SKM-1 treated with dmso at 0.1 percent for 144 hours (cell line): ENCODE measurements around the gene DNAJB13.
A peak's percentile ranks its signal among the peaks of the same experiment; 100 is the strongest.
"Not testable (repeated sequence)": the region's sequence is repeated elsewhere in the genome, so short reads cannot be mapped to it uniquely, and the experiment has no call there.

Experiments used
- DNase-seq: peaks from one replicate; lab custom pipeline; 2025; ENCODE audit not compliant: unreplicated experiment; lab: John Stamatoyannopoulos, UW

The DNAJB13 gene

DNA sequence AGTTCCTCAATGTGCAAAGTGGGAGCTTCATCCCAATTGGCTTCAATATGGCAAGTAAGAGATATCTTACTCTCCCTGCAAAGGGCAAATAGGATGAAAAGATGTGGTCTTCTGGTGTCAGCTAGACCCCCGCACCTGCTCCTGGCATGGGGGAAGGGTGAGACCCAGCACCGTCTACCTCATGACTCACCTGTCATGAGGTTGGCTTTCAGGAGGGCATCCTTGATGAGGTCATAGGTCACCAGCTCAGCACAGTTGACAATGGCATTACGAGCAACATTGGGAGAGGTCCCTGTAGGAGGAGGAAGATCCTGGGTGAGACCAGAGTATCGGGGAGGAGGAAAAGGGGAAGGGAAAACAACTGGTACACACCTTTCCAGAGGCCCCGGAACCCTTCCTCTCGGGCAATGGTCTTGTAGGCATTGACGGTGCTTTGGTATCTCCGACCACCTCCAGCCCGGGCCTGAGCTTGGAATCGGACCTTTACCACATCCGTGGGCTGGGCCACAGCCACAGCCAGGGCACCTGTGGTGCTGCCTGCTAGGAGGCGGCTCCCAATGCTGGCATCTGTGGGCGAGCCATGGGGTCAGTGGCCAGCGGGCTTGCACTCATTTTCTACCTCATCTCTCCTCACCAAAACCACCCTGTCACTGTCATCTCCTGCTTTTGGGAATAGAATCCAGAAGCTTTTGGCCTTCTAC, 25.8 kb downstream of the DNAJB13 start:
- DNase-seq, result no peak

DNA sequence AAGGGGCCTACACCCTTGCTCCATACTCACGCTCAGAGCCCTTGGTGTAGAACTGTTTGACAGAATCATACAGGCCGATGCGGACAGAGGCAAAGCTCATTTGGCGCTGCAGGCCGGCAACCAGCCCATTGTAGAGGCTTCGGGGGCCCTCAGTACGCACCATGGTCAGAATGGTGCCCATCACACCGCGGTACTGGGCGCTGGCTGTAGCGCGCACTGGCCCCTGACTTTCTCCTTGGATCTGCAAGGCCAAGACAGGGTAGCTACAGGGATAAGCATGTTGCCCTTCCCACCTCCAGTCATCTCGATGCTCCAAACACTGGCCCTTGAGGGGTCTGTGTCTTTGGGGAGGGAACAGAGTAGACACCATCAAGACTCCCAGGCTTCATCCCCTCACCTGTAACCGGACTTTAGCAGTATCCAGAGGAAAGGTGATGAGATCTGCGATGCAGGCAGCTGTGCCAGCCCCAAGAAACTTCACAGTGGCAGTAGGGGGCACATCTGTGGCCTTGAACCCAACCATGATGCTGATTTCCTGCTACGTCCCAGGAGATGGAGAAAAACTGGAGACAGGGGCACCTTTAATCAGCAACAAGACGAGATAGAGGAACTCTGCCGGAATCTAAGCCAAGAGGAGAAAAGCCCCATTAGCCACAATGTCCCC, 27.2 kb downstream of the DNAJB13 start:
- no peak for DNase-seq

DNA sequence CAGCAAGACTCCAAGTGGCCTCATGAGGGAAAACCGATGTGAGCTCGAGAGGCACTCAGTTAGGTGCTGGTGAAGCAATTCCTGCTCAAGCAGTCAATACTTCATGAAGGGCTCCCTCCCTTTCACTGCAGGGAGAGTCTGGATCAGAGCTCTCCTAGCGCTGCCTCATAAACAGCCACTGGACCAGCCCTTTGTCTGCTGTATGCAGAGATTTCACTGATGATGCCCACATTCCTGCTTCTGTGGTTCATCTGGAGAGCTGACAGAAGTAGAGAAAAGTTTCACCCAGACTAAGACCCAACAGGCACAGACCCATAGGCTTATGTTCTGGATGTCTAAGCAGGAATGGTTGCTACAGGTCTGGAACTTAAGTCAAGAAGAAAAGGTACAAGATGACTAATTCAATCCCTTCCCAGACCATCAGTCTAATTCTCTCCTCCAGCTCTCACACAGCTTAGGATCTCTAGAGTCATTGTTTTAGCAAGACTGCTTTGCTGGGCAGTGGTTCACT, 27.8 kb downstream of the DNAJB13 start:
- no peak for DNase-seq

DNA sequence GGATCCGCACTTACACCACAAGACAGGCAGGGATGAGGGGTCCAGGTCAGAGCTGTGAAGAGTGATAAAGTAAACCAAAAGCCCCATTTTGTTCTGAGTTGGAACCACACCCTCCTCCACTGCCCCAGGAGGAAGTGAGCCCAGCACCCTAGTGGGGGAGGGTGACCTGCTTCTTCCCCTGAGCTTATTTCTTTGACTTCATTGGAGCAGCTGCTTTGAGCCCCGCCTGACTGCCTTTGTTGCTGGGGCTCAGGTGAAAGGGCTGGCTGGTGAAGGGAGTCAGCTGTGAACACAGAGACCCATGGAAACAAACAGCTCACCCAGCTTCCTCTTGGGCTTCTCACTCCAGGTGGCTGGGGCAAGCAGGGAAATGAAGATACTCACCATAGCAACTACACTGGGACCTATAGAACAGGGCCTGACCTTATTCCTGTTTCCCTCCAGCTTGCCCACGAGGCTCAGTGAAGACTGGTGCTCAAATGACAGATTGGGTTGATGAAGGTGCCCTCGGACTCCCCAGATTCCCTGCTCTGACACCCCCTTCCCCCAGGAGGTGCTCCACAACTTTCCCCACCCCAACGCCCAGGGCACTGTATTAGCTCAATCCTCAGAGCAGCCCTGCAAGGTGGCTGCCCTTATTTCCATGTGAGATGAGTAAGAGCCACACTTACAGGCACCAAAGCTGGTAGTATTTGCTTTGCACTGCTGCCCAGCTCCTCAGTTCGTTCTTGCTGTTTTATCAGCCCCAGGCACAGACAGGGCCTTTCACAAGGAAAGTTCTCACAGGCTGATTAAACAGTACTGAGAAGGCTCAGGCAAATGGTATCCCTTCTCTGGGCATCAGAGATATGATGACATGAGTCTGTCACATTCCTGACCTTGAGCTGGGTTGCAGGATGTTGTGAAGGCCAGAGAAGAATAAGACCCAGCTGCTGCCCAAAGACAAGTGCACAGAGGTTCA, 29.5 kb downstream of the DNAJB13 start:
- peak; percentile 79 for DNase-seq

DNA sequence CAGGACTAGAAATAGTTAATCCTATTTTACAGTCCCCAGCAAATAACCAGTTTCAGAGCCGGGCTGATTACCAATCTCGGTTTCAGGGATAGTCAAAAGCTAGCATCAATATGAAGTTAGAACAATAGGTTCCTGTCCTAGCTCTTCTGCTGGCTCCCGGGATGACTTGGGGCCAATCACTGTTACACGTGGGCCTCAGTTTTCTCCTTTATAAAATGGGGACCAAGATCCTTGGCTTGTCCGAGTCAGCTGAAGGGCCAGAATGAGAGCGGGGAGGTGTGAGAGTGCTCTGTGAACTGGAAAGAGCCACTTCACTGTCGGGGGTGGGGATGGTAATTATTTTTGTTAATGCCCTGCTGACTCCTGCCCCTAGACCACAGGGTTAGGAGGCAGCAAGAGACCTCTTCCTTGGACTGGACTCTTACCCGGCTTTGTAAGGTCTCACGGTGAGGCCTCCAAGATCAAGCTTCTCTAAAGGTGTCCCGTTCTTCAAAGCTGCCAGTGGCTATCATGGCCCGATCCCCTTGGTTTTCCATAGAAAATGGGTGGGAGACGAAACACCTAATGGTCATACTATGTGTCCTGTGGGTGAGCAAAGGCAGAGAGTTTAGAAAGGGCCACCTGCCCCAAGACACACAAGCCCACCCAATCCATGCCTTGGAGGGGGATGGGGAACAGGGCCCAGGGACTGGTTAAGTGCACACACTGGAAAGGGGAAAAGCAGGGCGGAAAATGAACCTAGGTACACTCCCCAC, 30.4 kb downstream of the DNAJB13 start:
- no peak for DNase-seq

DNA sequence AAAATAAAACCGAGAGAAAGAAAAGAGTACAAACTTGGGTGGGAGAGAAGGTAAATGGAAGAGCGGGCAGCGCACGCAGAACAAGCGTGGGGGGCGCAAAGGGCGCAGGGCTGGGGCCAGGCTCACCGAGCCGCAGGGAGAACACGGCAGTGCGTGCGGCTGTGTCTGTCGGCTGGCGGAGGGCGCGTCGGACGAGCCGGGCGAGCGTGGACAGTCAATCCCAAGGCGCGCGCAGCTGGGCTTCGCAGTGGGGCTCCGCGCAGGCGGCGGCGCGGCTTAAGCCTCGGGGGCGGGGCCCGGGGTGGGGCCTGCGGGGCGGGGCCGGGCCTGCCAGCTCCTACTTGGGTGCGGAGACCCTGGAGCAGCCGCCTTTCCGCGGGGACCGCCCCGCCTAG, 31.8 kb downstream of the DNAJB13 start, which contains the start of gene UCP2:
Gene UCP2, minus strand, starts transcription at position 249 of the 395 bp plus-strand sequence. CDS start 4,465 bp downstream, outside the sequence.
- DNase-seq, result peak; percentile 78

DNA sequence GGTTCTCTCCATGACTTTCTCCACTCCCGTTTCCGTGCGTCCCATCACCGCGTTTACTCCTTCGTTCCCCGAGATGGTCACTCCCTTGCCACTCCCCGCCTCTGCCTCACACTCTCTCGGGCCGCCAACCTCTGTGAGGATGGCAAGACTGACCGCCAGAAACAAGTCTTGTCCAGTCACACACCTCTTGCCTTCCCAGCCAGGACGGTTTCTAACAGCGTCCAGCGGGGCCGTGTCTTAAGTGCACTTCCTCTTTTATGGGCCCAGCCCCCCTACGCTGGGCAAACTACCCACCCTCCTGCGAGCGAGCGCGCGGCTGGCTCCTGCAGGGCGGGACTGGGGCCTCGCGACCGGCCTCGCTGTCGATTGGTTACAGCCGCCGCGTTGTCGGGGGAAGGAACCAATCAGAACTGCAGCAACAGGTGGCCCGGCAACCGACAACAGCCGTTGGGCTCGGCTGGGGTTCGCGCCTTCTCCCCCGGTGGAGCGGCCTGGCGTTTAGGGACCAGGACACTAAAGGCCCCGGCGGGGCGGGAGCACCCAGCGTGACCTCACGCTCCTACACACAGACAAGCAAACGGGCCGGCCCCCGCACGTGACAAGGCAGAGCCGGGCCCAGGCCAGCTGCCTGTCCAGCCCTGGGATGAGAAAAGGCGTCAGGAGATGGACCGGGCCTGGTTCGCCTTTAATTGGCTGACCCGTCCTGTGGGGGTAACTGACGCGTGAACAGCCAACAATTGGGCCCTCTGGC, 32.3 kb downstream of the DNAJB13 start:
- DNase-seq, result peak; percentile 96

DNA sequence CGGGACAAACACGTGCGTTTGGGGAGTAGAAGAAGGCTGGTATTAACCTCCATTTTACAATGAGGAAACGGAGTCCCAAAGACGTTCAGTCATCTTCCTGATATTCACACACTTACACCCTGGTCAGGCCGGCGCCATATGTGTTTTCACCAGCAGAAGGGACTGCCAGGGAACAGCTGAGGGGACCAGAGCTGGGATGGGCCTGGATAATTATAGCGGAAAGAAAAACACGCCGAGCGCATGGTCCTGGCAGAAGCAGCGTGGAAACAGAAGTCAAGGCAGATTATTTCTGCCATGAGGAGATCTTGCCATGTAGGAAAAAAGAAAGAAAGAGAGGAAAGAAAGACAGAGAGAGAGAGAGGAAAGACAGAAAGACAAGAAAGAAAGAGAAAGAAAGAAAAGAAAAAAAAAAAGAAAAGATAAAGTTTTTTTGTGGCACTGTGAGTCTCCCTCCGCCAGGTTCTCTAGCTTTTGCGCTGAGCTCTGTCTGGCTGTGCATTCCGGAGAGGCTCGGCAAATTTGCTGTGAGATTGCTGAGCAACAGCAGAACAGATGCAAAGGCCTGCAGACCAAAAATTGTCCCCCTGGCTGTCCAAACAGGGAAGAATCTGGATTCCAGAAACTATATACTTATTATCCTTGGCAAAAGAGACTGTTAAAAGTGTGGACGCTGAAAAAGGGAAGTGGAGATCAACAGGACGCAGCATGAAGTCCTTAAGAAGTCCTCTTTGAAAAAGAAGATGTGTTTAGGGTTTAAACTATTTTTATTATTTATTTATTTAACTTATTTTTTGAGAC, 33.1 kb downstream of the DNAJB13 start:
- peak; percentile 50 for DNase-seq

DNA sequence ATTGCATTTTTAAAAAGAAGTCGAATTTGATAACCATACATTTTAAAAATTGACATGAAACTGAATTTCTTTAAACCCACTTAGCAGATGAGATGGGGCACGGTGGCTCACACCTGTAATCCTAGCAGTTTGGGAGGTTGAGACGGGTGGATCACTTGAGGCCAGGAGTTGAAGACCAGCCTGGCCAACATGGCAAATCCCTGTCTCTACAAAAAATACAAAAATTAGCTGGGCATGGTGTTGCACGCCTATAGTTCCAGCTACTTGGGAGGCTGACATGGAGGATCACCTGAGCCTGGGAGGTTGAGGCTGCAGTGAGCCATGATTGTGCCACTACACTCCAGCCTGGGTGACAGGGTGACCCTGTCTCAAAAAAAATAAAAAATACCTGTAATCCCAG, 34.8 kb downstream of the DNAJB13 start:
- DNase-seq, result not testable (repeated sequence)

DNA sequence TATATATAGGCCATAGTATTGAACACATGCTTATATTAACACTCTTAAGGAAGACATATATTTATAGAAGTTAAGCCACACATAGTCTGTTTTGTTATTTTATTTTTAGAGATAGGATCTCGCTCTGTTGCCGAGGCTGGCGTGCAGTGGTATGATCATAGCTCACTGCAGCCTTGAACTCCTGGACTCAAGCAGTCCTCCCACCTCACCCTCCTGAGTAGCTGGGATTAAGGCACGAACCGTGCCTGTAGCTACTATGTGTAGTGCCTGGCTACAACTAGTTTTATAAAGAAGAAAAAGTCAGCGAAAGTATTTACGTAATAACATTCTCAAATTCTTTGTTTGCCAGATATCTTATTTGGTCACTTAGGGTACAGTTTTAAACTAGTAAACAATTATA, 37.4 kb downstream of the DNAJB13 start:
- DNase-seq, result no peak

DNA sequence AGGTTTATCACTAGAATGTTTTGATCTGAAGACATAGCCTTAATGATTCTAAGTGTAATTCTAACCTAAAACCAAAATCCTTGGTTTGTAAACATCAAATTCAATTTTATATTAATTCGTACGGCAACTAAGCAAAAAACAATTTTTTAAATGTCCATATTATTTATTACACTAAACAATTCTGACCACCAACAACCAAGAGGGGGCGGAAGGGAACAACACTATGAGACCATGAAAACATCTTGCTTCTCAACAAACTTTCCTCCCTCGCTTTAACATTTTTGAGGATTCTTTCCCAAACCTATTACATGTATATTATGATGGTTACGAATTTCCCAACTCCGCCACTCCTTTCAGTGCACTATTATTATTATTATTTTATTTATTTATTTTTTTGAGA, 38.3 kb downstream of the DNAJB13 start:
- no peak for DNase-seq

DNA sequence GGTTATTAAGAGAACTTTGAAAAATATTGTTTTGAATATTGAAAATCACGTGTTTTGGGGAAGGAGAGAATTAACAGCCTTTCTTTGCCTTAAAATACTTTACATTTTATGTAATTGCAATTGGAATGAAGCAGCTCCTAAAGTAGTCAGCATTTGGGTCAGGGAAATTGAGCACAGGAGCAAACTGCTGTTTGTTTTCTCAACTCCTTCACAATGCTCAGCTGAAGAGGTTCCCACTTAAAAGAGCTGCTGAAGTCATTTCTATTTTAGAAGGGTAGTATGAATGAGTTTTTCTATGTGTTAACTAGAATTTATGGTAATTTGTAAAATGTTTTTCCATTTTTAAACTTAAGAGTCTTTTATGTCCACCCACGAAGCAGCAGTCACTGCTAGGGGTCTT, 39.9 kb downstream of the DNAJB13 start:
- no peak for DNase-seq

DNA sequence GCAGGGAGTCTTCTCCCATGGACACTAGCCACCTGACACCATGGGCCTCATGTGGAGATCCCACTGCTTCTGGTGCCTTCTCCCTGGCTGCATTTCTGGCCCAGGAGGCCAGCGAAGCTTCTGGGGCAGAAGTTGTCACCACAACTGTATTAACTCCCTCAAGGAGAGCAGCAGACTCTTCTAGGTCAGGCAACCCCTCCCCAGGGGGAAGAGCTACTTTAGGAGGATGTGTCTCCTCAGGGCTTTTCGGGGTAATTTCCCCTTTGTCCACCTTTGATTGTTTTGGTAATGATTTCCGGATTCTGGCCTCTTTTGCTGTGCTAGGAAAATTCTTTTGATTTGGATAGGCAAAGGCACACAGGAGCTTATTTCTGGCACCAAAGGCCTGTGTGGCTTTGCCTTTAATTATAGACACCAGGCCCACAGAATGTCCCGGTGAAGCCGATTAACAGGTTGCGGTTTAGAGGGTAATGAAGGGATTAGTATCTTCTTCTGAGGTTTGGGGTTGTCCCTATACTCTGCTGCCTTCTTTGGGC, 40.7 kb downstream of the DNAJB13 start:
- no peak for DNase-seq

DNA sequence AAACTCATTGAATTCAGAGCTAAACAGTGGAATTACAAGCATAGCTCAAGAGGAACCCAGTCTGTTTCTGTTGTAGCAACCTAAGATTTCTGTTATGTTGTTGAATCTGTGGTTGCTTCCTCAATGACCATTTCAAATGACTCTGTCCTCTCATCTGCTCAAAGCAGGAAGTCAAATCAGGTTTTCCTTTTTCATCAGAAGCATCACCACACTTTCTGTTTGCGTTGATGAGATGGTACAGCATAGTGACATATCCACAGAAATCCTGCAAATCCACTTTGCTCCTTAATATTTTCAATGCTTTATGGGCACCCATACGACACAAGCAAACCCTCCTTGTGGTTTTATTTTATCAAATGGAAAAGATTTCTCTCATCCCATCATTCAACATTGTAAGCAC, 44.4 kb downstream of the DNAJB13 start:
- peak; percentile 85 for DNase-seq

DNA sequence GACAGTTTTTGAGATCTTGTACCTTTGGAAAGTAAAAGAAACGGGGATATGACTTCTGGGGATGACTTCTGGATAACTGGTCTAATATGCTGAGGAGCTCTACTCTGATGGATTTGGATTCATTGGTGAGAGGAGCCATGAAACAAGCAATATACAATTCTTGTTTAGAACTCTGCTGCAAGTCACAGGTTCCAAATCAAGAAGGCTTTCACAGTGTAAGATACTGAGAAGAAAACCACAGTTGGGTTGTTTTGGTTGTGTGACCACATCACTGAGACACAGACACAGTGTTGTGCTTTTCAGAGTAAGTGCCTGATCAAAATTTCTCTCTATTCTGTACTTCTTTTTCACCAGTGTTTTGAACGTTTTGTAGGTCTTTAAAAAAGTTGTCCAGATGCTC, 44.9 kb downstream of the DNAJB13 start:
- DNase-seq, result no peak

DNA sequence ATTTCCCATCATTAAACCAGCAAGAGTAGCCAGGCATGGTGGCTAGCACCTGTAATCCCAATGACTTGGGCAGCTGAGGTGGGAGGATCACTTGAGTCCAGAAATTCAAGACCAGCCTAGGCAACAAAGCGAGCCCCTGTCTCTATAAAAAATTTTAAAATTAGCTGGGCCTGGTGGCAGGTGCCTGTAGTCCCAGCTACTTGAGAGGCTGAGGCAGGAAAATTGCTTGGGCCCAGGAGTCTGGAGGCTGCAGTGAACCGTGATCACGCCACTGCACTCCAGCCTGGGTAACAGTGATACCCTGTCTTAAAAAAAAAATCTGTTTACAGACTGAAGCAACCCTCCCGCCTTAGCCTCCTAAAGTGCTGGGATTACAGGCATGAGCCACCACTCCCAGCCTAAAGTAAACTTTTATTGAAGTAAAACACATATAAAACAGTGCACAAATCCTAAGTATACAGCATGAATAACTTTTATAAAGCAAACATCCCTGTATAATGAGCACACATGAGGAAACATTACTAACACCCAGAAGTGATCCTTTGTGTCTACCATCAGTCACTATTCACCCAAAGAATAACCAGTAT, 45.4 kb downstream of the DNAJB13 start:
- no peak for DNase-seq

DNA sequence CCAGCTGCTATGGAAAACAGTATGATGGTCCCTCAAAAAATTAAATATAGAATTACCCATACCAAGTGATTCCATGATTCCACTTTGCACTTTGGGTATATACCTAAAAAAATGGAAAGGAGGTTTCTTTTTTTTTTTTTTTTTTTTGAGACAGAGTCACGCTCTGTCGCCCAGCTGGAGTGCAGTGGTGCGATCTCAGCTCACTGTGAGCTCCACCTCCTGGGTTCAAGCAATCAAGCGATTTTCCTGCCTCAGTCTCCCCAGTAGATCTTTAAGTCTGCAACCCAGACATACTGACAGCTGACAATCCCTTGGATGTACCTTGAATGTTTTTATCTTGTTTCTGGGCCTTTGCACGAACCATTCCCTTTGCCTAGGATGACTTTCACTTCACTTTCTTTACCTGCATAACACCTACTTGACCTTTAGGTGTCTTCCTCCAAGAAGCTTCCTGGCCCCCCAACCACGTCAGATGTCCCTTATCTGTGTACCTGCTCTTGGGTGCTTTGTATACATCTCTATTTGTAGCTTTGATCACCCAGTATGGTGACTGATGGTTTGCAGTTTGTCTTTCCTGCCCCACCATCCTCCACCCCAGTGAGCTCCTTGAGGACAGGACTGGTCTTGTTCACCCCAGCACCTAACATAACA, 46.4 kb downstream of the DNAJB13 start:
- DNase-seq, result no peak
